HG03039 (cell line): Measurements from ENCODE around the gene THSD8.
"Not testable (repeated sequence)": the region's sequence is repeated elsewhere in the genome, so short reads cannot be mapped to it uniquely, and the experiment has no call there.

Source experiments
- ATAC-seq: cut with Tn5 transposase; IDR thresholded peaks from one replicate; pipeline ENCODE4 v1.9.1; 2021; ENCODE audit warnings: mild to moderate bottlenecking, moderate library complexity; ENCODE audit not compliant: unreplicated experiment

THSD8 gene

GRCh38 chr19:12821761-12822160 is 19.9 kb downstream of the THSD8 start:
- no peak for ATAC-seq

GRCh38 chr19:12825254-12826131 is 23.6 kb downstream of the THSD8 start:
- ATAC-seq = no peak

GRCh38 chr19:12828494-12828893 is 26.6 kb downstream of the THSD8 start:
- no peak for ATAC-seq

- no peak for ATAC-seq
Measured at GRCh38 chr19:12833418-12833737, 31.5 kb downstream of the THSD8 start.

- ATAC-seq = no peak
Measured at GRCh38 chr19:12833738-12834565, 32.1 kb downstream of the THSD8 start.

GRCh38 chr19:12834566-12834943 is 32.7 kb downstream of the THSD8 start, which contains the start of gene RTBDN:
TSS of gene RTBDN (minus strand) at chr19:12834579. CDS start at chr19:12829979, 4,600 bp downstream.
- no peak for ATAC-seq

GRCh38 chr19:12834976-12835757 is 33.3 kb downstream of the THSD8 start:
- no peak for ATAC-seq

GRCh38 chr19:12836529-12836863 is 34.6 kb downstream of the THSD8 start:
- ATAC-seq = no peak

- ATAC-seq = no peak
Measured at GRCh38 chr19:12837225-12837624, 35.4 kb downstream of the THSD8 start.

GRCh38 chr19:12838182-12838885 is 36.5 kb downstream of the THSD8 start, which contains the start of gene MAST1:
TSS of gene MAST1 (plus strand) at chr19:12838515. CDS start at chr19:12838573, 58 bp downstream.
- no peak for ATAC-seq

GRCh38 chr19:12838886-12839756 is 37.3 kb downstream of the THSD8 start:
- ATAC-seq = no peak

GRCh38 chr19:12840091-12841079 is 38.5 kb downstream of the THSD8 start:
- no peak for ATAC-seq

- no peak for ATAC-seq
Measured at GRCh38 chr19:12841094-12841493, 39.2 kb downstream of the THSD8 start.

- no peak for ATAC-seq
Measured at GRCh38 chr19:12842511-12842910, 40.6 kb downstream of the THSD8 start.

- ATAC-seq = no peak
Measured at GRCh38 chr19:12843328-12843727, 41.5 kb downstream of the THSD8 start.

- ATAC-seq = no peak
Measured at GRCh38 chr19:12843999-12844732, 42.3 kb downstream of the THSD8 start.

GRCh38 chr19:12846613-12847012 is 44.7 kb downstream of the THSD8 start:
- ATAC-seq = not testable (repeated sequence)
